Measurements from ENCODE around the gene AKAP8L.
"Not testable (repeated sequence)": the region's sequence is repeated elsewhere in the genome, so short reads cannot be mapped to it uniquely, and the experiment has no call there.

AKAP8L gene

DNA sequence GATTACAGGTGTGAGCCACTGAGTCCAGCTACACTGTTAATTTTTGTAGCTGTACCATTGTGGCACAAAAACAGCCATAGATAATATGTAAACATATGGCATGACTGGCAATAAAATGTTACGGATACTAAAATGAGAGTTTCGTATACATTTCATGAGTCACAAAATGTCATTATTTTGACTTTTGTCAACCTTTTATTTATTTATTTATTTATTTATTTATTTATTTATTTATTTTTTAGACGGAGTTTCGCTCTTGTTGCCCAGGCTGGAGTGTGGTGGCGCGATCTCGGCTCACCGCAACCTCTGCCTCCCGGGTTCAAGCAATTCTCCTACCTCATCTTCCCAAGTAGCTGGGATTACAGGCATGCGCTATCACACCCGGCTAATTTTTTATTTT is 77.5 kb downstream of the AKAP8L start:
- DNase-seq = not testable (repeated sequence)

DNA sequence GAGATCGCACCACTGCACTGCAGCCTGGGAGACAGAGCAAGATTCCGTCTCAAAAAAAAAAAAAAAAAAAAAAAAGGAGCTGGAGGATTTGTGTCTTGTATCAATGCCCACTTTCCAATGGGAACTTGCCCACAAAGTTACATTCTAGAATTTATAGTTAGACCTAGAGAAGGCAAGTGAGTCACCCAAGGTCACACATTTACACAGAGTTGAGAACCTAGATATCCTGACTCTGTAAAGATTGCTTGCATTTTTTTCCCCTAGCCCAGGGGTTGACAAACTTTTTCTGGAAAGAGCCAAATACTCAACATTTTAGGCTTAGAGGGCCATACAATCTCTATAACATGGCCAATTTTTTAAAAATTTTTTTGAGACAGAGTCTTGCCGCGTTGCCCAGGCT is 78.7 kb downstream of the AKAP8L start:
- no peak for DNase-seq

DNA sequence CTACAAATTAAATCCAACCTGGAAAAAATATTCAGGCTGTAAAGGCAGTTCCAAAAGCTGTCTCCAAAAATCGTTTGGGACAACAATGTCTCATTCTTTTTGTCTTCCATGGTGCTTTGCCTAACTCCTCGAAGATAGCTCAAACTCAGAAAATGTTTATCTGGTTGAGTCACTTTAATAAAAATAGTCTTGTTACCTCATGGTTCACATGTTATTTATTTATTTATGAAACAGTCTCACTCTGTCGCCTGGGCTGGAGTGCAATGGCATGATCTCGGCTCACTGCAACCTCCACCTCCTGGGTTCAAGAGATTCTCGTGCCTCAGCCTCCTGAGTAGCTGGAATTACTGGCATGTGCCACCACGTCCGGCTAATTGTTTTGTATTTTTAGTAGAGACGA is 81.6 kb downstream of the AKAP8L start:
- peak; percentile 66 for DNase-seq

GRCh38 chr19:15335992-15336391 is 82.8 kb downstream of the AKAP8L start:
- DNase-seq = not testable (repeated sequence)

DNA sequence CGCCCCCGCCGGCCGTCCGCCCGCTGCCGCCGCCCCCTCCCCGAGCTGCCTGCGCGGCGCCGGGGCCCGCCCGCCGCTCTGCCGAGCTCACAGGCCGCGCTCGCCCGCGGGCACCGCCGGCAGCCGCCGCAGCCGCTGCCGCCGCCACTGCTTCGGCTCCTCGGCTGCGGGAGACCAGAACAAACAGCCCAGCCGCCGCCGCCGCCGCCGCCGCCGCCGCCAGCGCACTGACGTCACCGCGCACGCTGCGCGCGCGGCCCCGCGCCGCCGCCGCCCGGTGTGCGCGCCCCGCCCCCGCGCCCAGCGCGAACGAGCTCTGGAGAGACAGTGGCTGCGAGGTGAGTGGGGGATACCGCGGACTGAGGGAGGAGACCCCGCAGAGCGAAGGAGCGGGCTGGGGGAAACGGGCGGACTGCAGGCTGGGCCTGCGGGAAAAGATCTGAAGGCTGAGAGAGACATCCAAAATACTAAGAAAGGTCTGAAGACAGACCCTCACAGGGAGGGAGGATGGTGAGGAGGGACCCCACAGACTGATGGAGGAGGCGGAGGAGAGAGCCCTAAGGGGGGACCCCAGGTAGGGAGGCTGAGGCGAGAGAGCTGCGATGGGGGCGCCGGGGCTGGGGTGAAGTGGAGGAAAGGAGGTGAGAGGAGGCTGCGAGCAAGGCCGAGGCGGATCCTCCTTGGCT is 86.3 kb downstream of the AKAP8L start, which contains the start of gene BRD4:
Gene BRD4, minus strand, starts transcription at position 229 of the 686 bp plus-strand sequence. CDS start 59,440 bp downstream, outside the sequence.
- peak; percentile 51 for DNase-seq

DNA sequence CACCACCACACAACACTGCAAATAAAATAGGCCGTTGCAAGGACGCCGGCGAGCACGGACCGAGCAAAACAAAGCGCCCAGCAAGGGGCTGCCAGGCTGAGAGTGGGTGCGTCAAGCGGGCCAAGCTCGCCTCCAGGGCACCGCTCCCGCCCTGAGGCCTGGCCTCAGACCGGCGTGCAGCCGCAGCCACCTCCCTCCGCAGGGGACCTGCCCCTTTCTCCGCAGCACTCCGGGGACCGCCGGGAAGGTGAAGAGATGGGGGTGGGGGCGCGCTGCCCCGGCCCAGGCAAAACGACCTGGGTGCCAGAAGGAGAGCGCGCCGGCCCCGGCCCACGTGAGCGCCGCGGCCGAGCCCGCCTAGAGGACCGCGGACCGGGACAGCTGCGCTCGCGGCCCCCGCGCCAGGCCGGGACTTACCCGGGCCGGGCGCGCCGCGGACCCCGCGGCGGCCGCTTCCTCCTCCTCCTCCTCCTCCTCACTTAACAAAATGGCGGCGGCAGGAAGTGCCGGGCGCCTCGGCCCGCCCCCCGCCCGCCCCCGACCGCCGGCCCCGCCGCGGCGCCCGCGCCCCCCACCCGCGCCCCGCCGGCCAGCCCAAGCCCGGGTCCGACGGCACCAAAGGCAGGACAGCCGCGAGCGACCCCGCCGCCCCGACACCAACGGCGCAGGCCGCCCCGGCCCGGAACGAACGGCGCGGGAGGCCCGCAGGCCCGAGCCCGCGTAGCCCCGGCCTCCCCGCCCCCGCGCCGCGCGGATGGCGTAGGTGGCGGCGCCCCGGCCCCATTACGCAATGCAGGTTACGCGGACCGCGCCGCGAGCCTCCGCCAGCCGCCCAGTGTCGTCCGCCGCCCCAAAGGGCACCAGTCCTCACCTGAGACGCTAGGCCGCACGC is 87.1 kb downstream of the AKAP8L start:
- DNase-seq = peak; percentile 35

DNA sequence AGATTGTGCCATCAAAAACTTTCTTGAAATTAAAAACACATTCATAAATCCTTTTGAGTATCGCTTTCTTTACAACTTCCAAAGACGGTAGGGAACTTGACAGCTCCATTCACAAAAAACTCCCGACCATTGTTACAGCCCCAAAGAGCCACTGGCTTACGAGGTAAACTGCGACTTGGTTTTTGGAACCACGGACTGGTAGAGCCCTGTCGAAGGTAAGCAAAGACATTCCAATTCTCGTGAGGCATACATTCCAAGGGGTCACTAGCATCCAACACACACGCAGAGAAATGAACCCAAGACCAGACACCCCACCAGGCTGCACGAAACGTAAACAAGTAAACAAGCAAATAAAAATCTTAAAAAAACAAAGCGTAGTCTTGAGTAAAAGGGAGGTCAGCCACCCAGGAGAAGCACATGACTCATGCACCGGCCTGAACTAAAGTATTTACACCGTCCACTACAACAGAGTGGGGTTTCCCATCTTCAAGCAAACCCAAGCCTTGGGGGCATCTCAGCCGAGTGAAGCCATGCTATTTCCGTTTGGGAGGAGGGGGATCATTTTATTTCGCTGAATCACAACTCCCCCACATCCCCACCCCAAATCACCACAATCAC is 87.9 kb downstream of the AKAP8L start:
- DNase-seq = peak; percentile 70
